Activated T-cell treated with anti-CD3 and anti-CD28 coated beads, Interleukin-2, amount 50 U/mL, for 4 hours (primary cell): Measurements from ENCODE around the gene AGPAT1. TPM values are rescaled to one million over a fixed set of nuclear protein-coding genes. Genes with fewer than 3 reads are reported as not detected.

Experiments
- ATAC-seq, 2 donors: fragments of 200-7000 bp; cut with Tn5 transposase; one replicate each; pipeline ENCODE4 v1.10.0; 2021
- DNase-seq: peaks from one replicate; pipeline ENCODE4 v3.0.0-alpha.2; 2020
- H3K27me3 Mint-ChIP-seq: one replicate; pipeline ENCODE4 v1.8.0; 2021; ENCODE audit warnings: low read depth, mixed read lengths
- H3K36me3 Mint-ChIP-seq: one replicate; pipeline ENCODE4 v1.8.0; 2022; ENCODE audit warnings: mixed read lengths; ENCODE audit not compliant: insufficient read depth
- H3K4me1 Mint-ChIP-seq: one replicate; pipeline ENCODE4 v1.8.0; 2021; ENCODE audit warnings: low read depth, mixed read lengths
- H3K4me3 Mint-ChIP-seq: one replicate; pipeline ENCODE4 v1.8.0; 2021; ENCODE audit warnings: mild to moderate bottlenecking, moderate library complexity, mixed read lengths
- H3K9me3 Mint-ChIP-seq: one replicate; pipeline ENCODE4 v1.8.0; 2021; ENCODE audit warnings: mixed read lengths
- total RNA-seq, 3 donors: library from RNA; stranded (reverse); gene quantifications; one replicate each; pipeline ENCODE4 v1.2.1, GENCODE V29; 2021

The AGPAT1 gene
- total RNA-seq, 3 donors from 2014 or later, result 27.3 to 28.2 (median 28.1) TPM

DNA sequence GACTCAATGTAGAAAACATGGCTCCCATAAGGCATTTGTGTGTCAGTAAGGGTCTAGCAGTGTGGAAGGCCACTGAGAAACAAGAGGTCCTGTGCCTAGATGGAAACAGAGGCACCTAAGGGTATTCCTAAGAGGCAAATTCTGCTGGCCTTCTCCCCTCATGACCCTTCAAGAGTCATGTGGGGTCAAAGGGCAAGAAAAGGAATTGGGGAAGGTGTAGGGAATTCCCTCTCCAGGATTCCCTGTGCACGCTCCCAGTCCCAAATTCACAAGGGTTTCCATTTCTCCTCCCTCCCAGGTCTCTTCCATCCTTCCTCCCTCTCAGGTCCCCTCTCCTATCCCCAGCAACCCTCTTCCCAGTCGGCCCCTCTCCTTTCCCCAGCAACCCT lies 568 bp downstream of the AGPAT1 start:
- no peak for DNase-seq
- Mint-ChIP-seq H3K9me3 (no peaks in the 10 kb centered on the region), H3K4me3 (peak overlapping the region; percentile 92), H3K4me1 (peaks cover 62% of the 10 kb centered on the region), H3K27me3 (no peaks in the 10 kb centered on the region), H3K36me3 (peaks cover 7% of the 10 kb centered on the region)
- ATAC-seq, result no peak

DNA sequence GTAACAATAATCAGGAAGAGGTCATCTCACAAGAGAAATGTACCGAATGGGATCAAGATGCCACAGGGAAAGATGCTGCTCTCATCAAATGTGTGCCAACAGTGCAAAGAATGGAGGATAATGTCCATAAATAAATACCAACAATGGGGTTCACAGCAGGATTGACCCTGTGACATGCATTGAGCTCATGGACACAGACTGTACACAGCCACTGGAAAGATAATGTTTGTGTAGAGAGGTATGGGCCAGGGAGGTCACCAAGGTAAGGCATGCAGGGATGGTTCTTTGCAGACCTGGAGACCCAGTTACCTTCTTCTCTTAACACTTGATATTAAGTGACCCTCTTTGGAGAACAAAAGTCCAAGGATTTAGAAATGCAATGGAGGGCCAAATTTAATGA lies 1.5 kb downstream of the AGPAT1 start:
- Mint-ChIP-seq H3K4me1 (peaks cover 54% of the 10 kb centered on the region), H3K27me3 (no peaks in the 10 kb centered on the region), H3K4me3 (peak overlapping the region; percentile 92), H3K36me3 (peaks cover 10% of the 10 kb centered on the region), H3K9me3 (no peaks in the 10 kb centered on the region)
- DNase-seq (no peak), ATAC-seq (no peak)

DNA sequence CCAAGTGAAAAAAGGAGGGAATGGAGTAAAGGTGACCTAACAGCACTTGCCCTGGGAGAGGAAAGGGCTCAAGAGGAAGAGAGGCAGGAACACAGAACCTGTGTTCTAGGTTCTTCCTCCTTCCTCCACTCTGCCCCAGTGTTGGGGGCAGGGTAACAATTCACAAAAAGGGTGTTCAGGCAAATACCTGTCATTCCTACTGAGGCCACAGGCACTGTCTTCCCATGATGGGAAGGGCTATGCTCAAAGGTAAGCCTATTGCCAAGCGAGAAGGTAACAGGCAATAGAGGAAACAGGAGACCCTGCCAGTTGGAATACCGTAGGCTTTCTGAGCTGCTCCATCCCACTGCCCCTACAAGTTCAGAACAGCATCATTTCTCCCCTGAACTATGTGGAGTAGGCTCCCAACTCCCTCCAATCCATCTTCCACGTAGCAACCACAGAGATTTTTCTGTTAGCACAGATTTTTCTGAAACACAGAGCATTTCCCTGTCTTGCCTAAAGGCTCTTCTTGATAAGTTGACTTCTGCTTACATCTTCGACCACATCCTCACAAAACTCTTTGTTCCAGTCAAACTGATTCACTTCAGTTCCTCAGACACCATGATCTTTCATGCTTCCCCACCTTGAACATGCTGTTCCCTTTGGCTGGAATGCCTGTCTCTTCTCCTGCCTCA lies 2.7 kb downstream of the AGPAT1 start:
- H3K9me3 Mint-ChIP-seq, result no peaks in the 10 kb centered on the region
- H3K4me3 Mint-ChIP-seq, result peak overlapping the region; percentile 19
- no peak for DNase-seq
- peaks cover 44% of the 10 kb centered on the region for H3K4me1 Mint-ChIP-seq
- H3K36me3 Mint-ChIP-seq, result peaks cover 12% of the 10 kb centered on the region
- no peaks in the 10 kb centered on the region for H3K27me3 Mint-ChIP-seq
- ATAC-seq, result no peak

DNA sequence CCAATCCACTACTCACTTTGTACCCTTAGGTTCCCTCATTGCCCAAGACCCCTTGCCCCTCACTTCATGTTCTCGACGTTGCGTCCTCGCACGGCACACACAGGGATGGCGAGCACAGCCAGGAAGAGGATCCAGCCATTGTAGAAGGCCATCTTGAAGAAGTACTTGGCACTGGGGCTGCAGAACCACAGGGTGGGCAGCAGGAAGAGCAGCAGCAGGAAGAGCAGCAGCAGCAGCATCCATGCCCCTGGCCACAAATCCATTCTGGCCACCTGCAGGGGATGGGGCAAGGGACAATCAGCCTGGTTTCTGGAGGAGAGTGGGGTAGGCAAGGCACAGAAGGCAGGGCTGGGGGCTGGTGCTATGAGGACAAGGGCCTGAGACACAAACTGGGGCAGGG lies 4.7 kb downstream of the AGPAT1 start:
- Mint-ChIP-seq H3K4me3 (no peak overlapping the region), H3K9me3 (no peaks in the 10 kb centered on the region), H3K36me3 (peaks cover 19% of the 10 kb centered on the region), H3K27me3 (no peaks in the 10 kb centered on the region), H3K4me1 (peaks cover 30% of the 10 kb centered on the region)
- ATAC-seq (no peak), DNase-seq (no peak)

DNA sequence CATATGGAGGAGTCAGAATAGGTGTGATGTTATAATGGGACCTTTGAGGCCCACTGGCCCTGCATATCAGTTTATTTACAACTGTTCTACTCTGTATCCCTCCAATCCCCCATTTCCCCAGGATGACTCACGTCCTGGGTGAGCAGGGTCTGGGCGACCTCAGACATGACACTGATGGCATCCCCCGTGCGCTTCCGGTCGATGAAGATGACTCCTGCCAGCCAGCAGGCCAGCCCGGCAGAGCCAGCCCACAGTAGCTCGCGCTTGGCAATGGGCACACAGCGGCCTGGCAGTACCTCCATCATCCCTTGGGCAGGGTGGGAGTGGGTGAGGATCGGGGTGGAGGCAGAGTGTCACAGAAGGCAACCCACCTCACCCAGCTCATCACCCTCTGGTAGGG lies 5.6 kb downstream of the AGPAT1 start:
- no peak for DNase-seq
- H3K9me3 Mint-ChIP-seq, result no peaks in the 10 kb centered on the region
- H3K36me3 Mint-ChIP-seq, result peaks cover 19% of the 10 kb centered on the region
- no peaks in the 10 kb centered on the region for H3K27me3 Mint-ChIP-seq
- no peak overlapping the region for H3K4me3 Mint-ChIP-seq
- peaks cover 27% of the 10 kb centered on the region for H3K4me1 Mint-ChIP-seq
- ATAC-seq, result no peak

DNA sequence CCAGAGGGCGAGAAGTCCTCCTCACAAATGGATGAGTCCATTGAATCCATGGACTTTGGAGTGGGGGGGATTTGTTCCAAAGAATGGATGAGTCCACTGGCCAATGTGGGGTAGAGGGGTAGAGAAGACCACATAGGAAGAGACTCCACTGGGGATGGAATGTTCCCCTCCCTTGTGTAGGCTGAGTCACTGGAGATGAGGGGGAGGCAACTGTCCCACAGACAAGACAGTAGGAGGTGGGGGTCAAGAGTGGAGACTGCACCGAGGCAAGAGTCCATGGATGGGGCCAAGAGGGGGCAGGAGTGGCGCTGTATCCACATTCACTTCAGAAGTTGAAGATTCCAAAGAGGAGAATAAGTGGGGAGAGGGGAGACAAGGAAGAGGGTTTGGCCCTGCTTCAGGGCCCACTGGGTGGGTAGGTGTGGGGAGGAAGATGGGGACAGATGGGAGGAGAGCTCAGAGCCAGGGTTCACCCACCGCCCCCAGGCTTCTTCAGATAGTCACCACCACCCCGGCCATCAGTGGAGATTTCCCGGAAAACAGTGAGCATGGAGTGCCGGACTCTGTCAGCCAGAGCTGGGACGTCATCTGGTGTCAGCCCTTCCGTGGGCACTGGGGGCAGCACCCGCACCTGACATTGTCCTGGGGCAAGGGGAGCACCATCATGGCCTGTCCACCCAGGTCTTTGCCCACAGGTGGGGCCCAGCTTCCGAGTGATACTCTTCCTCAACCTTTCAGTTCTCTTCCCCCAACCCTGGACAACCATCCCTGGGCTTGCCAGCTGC lies 6.9 kb downstream of the AGPAT1 start:
- ATAC-seq (no peak), DNase-seq (no peak)
- peaks cover 19% of the 10 kb centered on the region for H3K36me3 Mint-ChIP-seq
- H3K4me1 Mint-ChIP-seq, result peaks cover 15% of the 10 kb centered on the region
- H3K9me3 Mint-ChIP-seq, result no peaks in the 10 kb centered on the region
- no peaks in the 10 kb centered on the region for H3K27me3 Mint-ChIP-seq
- H3K4me3 Mint-ChIP-seq, result no peak overlapping the region

DNA sequence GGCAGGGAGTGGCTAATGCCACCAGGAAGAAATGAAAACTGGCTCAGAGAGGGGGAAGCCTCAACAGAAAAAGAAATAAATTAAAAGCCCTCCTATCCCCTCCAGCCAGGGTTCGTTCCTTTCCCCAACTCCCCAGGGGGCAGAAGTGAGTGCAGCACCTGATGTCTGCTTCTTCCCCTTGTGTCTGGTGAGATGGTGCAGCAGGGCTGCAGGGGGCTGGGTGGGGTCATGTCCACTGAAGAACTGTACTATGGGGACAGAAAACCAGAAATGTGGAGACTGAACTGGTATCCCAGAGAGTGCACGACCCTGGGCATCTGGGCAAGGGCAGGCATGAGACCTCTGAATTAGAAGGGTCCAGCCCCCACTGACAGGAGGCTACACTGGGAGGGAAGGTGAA lies 7.5 kb downstream of the AGPAT1 start:
- Mint-ChIP-seq H3K27me3 (no peaks in the 10 kb centered on the region), H3K36me3 (peaks cover 19% of the 10 kb centered on the region), H3K4me1 (peaks cover 9% of the 10 kb centered on the region), H3K9me3 (no peaks in the 10 kb centered on the region), H3K4me3 (no peak overlapping the region)
- ATAC-seq (no peak), DNase-seq (no peak)

DNA sequence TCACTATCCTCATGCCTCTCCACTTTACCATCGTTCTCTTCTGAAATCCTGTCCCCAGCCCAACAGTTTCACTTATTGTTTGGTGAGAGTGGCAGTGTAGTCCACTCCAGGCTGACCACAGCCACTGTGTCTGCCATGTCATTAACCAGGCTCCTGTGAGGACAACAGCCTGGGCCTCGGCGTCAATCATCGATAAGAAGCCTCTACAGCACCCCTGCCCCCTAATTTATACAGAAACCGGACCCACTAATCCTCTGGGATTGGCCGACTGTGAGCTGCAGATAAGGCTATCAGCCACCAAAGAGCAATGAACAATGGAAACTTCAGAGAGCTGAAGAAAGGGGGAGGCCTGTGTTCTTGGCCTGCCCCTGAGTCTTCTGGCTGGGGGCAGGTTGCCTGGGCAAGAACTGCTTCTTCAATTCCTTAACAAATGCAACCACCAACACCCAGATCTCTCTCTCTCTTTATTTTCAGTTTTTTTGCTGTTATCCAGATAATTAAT lies 8.1 kb downstream of the AGPAT1 start:
- Mint-ChIP-seq H3K9me3 (no peaks in the 10 kb centered on the region), H3K4me1 (peaks cover 3% of the 10 kb centered on the region), H3K36me3 (peaks cover 19% of the 10 kb centered on the region), H3K4me3 (no peak overlapping the region), H3K27me3 (no peaks in the 10 kb centered on the region)
- DNase-seq (no peak), ATAC-seq (no peak)

DNA sequence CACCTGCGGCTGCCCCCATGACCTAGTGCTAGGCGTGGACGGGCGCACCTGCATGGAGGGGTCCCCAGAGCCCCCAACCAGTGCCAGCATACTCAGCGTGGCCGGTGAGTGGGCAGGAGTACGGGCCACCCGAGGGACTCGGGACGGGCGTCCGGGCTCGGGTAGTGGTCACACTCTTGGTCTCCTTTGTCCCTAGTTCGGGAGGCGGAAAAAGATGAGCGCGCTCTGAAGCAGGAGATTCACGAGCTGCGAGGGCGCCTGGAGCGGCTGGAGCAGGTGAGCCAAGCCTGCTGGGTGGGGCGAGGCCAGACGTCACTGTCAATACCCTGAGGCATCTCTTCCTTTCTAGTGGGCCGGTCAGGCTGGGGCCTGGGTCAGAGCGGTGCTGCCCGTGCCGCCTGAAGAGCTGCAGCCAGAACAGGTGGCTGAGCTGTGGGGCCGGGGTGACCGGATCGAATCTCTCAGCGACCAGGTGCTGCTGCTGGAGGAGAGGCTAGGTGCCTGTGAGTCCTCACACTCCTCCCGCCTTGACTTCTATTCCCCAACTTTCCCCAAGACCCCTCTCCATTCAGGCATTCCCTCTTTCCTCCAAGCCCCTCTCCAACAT lies 8.6 kb downstream of the AGPAT1 start:
- Mint-ChIP-seq H3K36me3 (peaks cover 19% of the 10 kb centered on the region), H3K27me3 (no peaks in the 10 kb centered on the region), H3K4me1 (no peaks in the 10 kb centered on the region), H3K4me3 (no peak overlapping the region), H3K9me3 (no peaks in the 10 kb centered on the region)
- DNase-seq (no peak), ATAC-seq (no peak)

DNA sequence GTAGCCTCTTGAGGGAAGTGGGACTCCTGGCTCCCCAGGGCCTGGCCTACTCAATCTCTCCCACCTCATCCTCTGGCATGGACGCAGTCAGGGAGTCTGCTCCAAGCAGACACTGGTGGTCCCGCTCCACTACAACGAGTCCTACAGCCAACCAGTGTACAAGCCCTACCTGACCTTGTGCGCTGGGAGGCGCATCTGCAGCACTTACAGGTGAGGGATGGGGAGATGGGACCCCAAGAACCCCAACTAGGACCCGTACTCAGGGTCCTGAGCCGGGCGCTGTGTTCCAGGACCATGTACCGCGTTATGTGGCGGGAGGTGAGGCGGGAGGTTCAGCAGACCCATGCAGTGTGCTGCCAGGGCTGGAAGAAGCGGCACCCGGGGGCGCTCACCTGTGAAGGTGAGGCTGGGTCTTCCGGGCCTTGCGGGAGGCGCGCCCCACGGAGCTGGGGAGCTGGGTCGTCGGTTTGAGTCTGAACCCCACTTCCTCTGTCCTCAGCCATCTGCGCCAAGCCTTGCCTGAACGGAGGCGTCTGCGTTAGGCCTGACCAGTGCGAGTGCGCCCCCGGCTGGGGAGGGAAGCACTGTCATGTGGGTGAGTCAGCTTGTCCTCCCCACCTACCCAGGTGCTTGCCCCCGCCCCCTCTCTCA lies 9.3 kb downstream of the AGPAT1 start:
- ATAC-seq, result no peak
- no peaks in the 10 kb centered on the region for H3K9me3 Mint-ChIP-seq
- no peak for DNase-seq
- no peaks in the 10 kb centered on the region for H3K4me1 Mint-ChIP-seq
- H3K4me3 Mint-ChIP-seq, result no peak overlapping the region
- no peaks in the 10 kb centered on the region for H3K27me3 Mint-ChIP-seq
- H3K36me3 Mint-ChIP-seq, result peaks cover 19% of the 10 kb centered on the region

DNA sequence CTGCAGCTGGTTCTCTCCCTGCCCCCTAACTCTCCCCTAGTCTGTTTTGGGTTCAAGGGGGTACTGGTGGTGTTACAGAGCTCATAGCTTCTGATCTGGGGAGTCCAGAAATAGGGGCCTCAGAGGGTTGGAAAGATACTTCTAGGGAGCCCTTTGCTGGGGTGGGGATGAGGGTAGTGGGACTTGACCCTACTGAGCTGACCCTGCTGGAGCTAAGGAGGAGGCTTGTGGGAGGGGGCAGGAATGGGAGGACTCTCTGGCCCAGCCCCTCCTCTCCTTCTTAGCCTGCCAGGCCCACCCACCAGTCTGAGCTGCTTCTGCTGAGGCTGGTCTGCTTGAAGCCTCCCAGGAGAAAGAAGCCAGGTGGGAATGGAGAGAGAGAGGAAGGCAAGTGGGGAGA lies 11.6 kb downstream of the AGPAT1 start, which contains the start of gene EGFL8:
Gene EGFL8, plus strand, starts transcription at position 301 of the 400 bp plus-strand sequence. CDS start 1,571 bp downstream, outside the sequence.
- H3K36me3 Mint-ChIP-seq, result peaks cover 8% of the 10 kb centered on the region
- no peaks in the 10 kb centered on the region for H3K4me1 Mint-ChIP-seq
- H3K4me3 Mint-ChIP-seq, result no peak within 1 kb of the TSS
- DNase-seq, result no peak
- H3K27me3 Mint-ChIP-seq, result no peaks in the 10 kb centered on the region
- no peaks in the 10 kb centered on the region for H3K9me3 Mint-ChIP-seq
- no peak for ATAC-seq

DNA sequence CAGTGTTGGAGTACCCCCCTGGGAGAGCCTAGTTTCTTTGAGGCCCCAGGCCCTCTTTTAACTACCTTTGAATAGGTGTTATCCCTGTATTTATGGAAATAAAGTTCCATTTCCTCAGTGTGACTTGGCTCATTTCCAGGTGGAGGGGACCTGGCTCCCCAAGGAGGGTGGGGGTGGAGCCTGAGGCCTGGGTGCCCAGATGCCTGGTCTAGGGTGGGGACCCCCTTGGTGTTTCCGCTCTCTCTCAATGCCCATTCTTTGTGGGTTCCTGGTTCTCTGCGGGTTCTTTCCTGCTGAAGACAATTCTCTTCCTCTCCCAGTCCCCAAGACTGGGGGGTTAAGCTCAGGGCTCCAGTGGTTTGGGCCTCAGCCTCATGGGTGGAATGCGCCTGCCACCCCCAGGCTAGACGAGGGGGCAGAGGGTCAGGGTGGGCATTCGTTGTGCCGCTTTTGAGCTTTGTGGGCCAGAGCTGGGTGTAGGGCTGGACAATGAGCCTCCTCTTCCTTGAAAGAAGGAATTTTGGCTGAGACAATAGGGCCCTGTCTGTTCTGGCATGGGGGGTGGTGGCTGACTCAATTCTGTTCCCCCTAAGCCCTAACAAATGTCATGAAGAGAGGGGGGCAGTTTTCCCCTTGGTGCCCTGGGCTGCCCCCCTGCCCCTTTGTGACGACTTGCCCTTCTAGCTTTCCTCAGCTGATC lies 12.2 kb downstream of the AGPAT1 start:
- Mint-ChIP-seq H3K9me3 (no peaks in the 10 kb centered on the region), H3K4me1 (no peaks in the 10 kb centered on the region), H3K27me3 (no peaks in the 10 kb centered on the region), H3K4me3 (no peak overlapping the region), H3K36me3 (peaks cover 8% of the 10 kb centered on the region)
- no peak for ATAC-seq
- DNase-seq, result no peak

DNA sequence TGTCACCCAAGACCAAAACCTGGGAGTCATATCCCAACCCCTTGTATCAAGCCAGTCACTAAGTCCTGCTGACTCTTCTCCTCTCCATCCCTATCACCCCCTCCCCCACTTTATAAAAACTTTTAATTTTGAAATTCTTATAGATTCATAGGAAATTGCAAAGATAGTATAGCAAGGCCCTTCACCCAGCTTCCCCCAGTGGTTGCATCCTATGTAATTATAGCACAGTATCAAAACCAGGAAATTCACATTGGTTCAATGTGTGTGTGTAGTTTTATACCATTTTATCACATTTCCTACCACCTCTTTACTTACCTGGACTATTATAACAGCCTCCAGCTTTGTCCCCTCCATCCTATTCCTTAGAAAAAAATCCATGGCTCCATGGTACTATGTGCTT lies 17.8 kb downstream of the AGPAT1 start:
- no peak for ATAC-seq
- no peak for DNase-seq
- Mint-ChIP-seq H3K4me3 (no peak overlapping the region), H3K9me3 (no peaks in the 10 kb centered on the region), H3K36me3 (peaks cover 12% of the 10 kb centered on the region), H3K27me3 (no peaks in the 10 kb centered on the region), H3K4me1 (peaks cover 23% of the 10 kb centered on the region)

DNA sequence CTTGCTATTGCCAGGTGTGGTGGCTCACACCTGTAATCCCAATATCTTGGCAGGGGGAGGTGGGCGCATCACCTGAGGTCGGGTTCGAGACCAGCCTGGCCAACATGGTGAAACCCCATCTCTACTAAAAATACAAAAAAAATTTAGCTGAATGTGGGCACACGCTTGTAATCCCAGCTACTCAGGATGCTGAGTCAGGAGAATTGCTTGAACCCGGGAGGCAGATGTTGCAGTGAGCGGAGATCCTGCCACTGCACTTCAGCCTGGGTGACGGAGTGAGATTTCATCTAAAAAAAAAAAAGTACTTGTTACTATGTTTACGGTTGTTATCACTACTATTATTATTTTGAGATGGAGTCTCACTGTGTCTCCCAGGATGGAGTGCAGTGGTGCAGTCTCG lies 19.0 kb downstream of the AGPAT1 start:
- no peak for ATAC-seq
- Mint-ChIP-seq H3K4me1 (peaks cover 33% of the 10 kb centered on the region), H3K36me3 (peaks cover 12% of the 10 kb centered on the region), H3K9me3 (no peaks in the 10 kb centered on the region), H3K27me3 (peaks cover 3% of the 10 kb centered on the region), H3K4me3 (no peak overlapping the region)
- no peak for DNase-seq
